ENCODE measurements around the gene FAR2.

- TF ChIP-seq CTCF (IDR thresholded peaks at IDR 0.05; ENCODE audit: low read depth, low read length), result no peak
- no peak for TF ChIP-seq EZH2phosphoT487 (IDR thresholded peaks at IDR 0.05; ENCODE audit: low read depth)
These were observed 133.1 kb downstream of the FAR2 start for GRCh38 chr12:29282031-29282816.

All from OCI-LY3 (cell line).